GM18519 (cell line): ENCODE data around the gene RHNO1.
A peak's percentile ranks its signal among the peaks of the same experiment; 100 is the strongest.
"Not testable (repeated sequence)": the region's sequence is repeated elsewhere in the genome, so short reads cannot be mapped to it uniquely, and the experiment has no call there.

ENCODE experiments used
- ATAC-seq: cut with Tn5 transposase; IDR thresholded peaks from one replicate; pipeline ENCODE4 v1.9.1; 2021; ENCODE audit warnings: mild to moderate bottlenecking, moderate library complexity; ENCODE audit not compliant: unreplicated experiment, low FRiP score

RHNO1 gene

GRCh38 chr12:2857576-2857975 is 19.4 kb upstream of the RHNO1 start:
- no peak for ATAC-seq

DNA sequence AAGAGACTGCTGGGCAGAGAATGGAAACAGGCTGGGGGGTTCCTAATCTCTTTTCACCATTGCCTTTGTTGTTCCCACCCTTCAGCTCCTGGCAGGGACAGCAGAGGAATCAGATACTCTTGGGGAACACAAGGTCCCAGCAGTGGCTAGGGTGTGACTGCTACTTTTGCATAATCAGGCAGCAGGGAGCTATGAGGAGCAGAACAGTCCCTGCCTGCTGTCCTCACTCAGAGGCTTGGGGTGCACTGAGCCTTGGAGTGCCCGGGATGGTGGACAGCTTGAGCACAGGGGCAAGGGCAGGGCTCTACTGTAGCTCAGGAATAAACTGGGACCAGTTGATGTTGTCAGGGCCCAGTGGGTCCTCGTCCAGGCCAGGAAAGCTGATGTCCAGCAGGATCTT is 18.7 kb upstream of the RHNO1 start:
- ATAC-seq = no peak

DNA sequence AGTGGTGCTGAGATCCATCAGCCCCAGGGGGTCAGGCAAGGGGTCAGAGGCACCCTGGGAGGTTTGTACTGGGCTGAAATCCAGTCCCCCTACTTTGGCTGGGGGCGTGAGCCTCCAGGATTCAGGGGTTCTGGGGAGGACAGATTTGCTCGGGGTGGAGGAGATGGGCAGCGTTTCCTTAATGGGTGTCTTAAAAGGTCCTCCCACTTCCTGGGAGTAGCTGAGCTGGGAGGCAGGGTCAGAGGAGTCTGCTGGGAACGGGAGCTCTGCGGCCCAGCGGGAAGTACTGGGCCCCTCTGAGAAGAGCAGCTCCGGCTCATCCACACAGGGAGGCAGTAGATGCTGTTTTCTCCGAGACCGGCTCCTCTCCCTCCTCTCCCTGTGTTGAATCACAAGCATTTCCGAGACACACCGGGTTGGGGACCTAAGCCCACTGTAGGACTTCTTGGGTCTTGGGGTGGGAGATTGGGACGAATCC is 18.0 kb upstream of the RHNO1 start:
- no peak for ATAC-seq

- ATAC-seq = no peak
These were observed 16.9 kb upstream of the RHNO1 start for GRCh38 chr12:2860170-2860569.

- ATAC-seq = no peak
These were observed 14.1 kb upstream of the RHNO1 start for GRCh38 chr12:2862876-2863275.

GRCh38 chr12:2863402-2863801 is 13.6 kb upstream of the RHNO1 start:
- not testable (repeated sequence) for ATAC-seq

DNA sequence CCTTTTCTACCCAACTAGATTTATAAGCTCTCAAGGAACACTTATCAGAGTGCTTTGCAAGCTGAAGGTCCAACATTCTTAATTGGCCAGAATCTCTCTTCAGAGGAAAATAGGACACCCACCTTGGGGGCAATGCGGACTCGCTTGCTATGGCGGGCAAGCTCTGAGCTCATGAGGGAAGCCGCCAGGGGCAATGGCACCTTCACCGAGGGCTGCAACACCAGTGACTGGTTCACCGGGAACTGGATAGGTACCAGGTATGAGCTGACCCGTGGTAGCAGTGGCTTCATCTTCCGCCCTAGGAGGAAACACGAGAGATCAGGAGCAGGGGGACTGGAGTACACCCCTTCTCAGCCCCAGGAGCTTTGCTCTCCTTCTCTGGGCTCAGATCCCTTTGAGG is 12.8 kb upstream of the RHNO1 start:
- no peak for ATAC-seq

DNA sequence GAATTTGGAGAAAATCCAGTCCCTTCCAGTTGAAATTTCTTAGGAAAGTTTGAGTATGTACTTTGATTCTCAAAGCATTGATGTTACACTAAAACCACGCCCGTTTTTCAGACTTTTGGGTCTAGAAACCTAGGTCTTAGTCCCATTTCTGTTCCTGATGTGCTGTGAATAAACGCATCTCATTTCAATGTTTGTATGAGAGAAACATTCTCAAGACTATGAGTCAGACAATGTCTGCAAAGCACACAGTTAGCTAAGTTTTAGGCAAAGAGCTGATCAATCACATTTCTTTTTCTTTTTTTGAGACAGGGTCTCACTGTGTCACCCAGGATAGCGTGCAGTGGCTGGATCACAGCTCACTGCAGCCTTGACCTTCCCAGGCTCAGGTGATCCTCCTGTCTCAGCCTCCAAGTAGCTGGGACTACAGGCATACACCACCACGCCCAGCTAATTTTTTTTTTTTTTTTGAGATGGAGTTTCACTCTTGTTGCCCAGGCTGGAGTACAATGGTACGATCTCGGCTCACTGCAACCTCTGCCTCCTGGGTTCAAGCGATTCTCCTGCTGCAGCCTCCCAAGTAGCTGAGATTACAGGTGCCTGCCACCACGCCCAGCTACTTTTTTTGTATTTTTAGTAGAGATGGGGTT is 7.9 kb upstream of the RHNO1 start:
- not testable (repeated sequence) for ATAC-seq

- peak; percentile 2 for ATAC-seq
These were observed 484 bp upstream of the RHNO1 start for GRCh38 chr12:2876431-2877046.

DNA sequence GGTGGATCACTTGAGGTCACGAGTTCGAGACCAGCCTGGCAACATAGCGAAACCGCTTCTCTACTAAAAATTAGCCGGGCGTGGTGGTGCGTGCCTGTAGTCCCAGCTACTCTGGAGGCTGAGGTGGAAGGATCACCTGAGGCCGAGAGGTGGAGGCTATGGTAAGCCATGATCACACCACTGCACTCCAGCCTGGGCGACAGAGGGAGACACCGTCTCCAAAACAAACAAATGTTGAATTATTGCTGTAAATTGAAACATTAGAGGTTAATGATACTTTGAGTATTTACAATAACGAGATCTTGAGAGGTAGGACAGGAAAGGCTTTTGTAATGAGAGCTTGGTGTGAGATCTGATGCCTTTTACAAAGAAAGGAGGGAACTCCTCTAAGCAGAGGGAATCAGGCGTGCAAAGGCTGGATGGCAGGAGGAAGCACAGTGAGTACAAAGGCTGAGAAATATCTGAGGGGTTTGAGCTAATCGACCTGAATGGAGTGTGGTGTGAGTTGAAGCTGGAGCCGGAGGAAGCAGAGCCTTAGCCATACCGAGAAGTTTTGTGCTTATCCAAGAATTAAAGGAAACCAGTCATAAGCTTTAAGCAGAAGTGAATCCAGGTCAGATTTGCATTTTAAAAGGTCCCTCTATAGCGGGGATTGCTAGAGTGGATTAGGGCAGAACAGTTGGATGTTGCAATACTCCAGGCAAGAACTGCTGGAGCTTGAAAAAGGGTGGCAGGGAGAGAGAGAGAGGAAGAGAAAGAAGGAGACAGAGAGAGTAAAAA is 1.1 kb downstream of the RHNO1 start:
- no peak for ATAC-seq

GRCh38 chr12:2879853-2880252 is 2.8 kb downstream of the RHNO1 start:
- no peak for ATAC-seq

GRCh38 chr12:2884810-2885209 is 7.8 kb downstream of the RHNO1 start:
- no peak for ATAC-seq

GRCh38 chr12:2886768-2887450 is 9.9 kb downstream of the RHNO1 start:
- no peak for ATAC-seq

GRCh38 chr12:2890001-2890387 is 13.0 kb downstream of the RHNO1 start:
- no peak for ATAC-seq

- peak; percentile 86 for ATAC-seq
These were observed 13.6 kb downstream of the RHNO1 start, which contains the start of gene TULP3 for GRCh38 chr12:2890388-2891239. Gene TULP3, plus strand, starts transcription at chr12:2890891. Its CDS starts 57 bp downstream, at chr12:2890948.

DNA sequence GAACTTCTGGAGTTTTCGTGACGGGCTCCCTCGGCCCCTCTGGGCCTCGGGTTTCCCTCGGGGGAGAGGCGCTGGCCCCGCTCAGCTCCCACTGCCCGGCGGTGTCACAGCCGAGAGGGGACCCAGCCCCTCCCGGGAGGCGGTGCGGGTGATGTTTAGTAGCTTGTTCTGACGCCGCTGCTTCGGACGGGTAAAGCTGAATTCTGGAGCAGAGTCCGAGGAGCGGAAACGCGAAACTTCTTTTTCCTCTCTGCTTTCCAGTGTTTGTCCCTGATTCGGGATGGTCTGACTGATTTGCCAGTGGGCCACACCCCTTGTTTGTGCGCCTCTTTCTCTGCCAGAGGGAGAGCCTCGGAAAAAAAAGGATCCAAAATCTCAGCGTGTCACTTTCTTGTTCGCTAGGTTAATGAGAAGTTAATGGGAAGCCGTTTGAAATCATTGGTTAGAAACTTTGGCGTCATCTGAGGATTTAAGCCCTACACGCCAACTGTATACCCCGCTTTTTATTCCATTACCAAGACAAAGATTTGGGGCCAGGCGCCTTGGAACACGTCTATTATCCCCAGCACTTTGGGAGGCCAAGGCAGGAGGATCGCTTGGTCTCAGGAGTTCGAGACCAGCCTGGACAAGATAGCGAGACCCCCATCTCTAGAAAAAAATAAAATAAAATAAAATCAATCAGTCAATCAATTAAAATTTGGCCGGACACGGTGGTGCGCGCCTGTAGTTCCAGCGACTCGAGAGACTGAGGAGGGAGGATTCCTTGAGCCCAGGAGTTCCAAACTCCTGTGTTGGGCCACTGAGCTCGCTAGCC is 14.4 kb downstream of the RHNO1 start:
- peak; percentile 21 for ATAC-seq

DNA sequence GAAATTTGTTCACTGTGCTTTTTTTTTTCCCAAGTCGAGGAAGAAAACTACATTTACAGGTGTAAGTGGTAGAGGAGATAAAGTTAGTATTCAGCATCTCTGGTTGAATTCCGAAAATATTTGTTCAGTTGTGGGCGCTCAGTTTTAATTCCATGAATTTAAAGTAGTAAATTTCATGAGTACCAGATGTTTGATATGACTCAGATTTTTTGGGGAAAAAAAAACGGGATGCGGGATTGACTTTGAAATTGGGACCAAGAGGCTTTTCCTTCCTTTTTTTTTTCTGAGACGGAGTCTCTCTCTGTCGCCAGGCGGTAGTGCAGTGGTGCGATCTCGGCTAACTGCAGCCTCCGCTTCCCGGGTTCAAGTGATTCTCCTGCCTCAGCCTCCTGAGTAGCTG is 15.2 kb downstream of the RHNO1 start:
- no peak for ATAC-seq

GRCh38 chr12:2893007-2893406 is 16.0 kb downstream of the RHNO1 start:
- no peak for ATAC-seq

DNA sequence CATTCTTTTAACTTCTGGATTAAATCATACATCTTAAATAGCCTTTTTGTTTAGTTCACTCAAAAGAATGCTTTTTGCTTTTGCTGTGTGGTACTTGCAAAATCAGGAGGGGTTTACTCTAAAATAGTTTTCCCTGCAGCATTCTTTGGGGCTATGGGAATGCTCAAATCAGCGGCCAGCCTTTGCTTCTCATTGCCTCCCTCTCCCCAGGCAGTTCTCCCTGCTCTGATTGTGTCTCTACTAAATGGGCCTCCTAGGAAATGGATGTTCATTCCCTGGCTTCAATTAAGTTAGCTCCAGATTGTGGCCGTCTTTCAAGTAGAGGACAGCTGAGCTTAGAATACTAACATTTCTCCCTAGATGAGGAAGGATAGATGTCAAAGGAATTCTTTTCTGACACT is 18.0 kb downstream of the RHNO1 start:
- ATAC-seq = no peak
